Activated naive CD8-positive, alpha-beta T cell treated with anti-CD3 and anti-CD28 coated beads for 36 hours (primary cell): ENCODE measurements around the gene ASF1B. TPM values are rescaled to one million over a fixed set of nuclear protein-coding genes. Genes with fewer than 3 reads are reported as not detected.

Experiments
- DNase-seq: peaks from one replicate; pipeline ENCODE4 v3.0.0; 2021
- H3K27ac Mint-ChIP-seq: one replicate; pipeline ENCODE4 v1.8.0; 2022; ENCODE audit warnings: mild to moderate bottlenecking, moderate library complexity, mixed read lengths
- H3K27me3 Mint-ChIP-seq: one replicate; pipeline ENCODE4 v1.8.0; 2022; ENCODE audit warnings: mild to moderate bottlenecking, mixed read lengths
- H3K36me3 Mint-ChIP-seq: one replicate; pipeline ENCODE4 v1.8.0; 2021; ENCODE audit warnings: mild to moderate bottlenecking, mixed read lengths
- H3K4me1 Mint-ChIP-seq: one replicate; pipeline ENCODE4 v1.8.0; 2021; ENCODE audit warnings: mixed read lengths
- H3K4me3 Mint-ChIP-seq: one replicate; pipeline ENCODE4 v1.8.0; 2022; ENCODE audit warnings: mild to moderate bottlenecking, moderate library complexity, mixed read lengths
- H3K9me3 Mint-ChIP-seq: one replicate; pipeline ENCODE4 v1.8.0; 2022; ENCODE audit warnings: mixed read lengths
- total RNA-seq, 2 experiments: library from RNA; stranded (reverse); gene quantifications; one replicate each; pipeline ENCODE4 v1.2.3, GENCODE V29; 2021

ASF1B gene
- total RNA-seq, 2 experiments from 2014 or later, result 77.5 to 78.5 TPM

DNA sequence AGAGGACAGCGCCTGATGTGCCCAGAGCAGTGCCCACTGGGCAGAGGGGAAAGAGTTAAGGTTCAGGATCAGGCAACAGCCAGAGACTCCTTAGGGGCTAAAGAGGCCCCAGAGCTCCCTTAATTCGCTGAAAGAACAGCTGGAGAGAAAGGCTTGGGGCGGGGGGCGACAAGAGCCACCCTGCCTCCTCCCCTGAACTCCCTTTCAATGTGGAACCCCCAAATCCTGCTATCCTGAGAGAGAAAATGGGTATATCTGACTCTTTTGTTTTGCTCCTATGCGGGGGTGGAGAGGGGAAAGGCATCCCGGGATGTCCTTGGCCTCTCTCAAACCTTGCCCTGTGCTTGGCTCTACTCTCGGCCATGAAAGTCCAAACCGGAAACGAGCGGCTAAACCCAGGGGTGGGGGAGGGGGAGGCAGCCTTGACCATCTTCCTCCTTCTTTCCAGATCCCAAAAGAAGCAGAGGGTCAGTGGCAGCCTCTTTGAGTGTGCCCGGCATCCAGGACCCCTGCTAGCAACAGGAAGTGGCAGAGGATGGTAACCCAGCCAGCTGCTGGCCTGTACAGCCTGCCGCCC lies 23.5 kb downstream of the ASF1B start:
- Mint-ChIP-seq H3K4me3 (no peak overlapping the region), H3K27ac (no peak overlapping the region), H3K27me3 (no peaks in the 10 kb centered on the region), H3K9me3 (no peaks in the 10 kb centered on the region), H3K4me1 (peaks cover 36% of the 10 kb centered on the region), H3K36me3 (peaks cover under 1% of the 10 kb centered on the region)
- no peak for DNase-seq

DNA sequence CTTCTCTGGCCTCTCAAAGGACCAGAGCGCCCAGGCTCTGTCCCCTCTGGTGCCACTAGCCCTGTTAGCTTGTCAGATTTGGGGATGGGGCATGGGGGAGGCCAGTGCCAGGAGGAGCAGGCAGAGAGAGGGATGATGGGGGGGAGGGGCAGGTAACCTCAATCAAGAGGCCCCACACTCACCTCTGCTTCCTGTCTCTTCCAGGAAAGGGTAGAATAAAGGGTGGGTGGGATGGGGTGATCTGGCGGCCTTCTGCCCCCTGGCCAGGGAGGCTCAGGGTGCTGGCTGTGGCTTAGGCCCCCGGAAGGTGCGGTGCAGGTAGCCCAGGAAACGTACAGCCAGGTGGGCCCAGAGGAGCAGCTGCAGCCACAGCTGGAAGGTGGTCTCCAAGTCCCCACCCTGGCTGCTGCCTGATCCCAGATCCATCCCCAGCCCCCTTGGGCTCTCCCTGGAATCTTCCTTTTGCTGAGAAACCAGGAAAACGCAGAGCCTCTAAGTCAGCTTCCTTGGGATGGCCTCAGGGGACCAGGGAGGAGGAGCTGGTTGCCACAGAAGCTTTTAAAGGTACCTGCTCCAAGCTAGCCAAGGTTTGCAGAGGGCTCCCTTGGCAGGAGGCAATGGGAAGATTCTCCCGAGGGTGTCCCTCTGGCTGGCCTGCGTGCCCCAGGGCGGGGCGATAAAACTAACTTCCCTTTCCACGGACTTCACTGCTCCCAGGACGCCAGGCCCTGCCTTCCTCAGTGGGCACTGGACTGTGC lies 24.2 kb downstream of the ASF1B start:
- H3K27me3 Mint-ChIP-seq, result no peaks in the 10 kb centered on the region
- no peak overlapping the region for H3K27ac Mint-ChIP-seq
- peaks cover 1% of the 10 kb centered on the region for H3K36me3 Mint-ChIP-seq
- no peak for DNase-seq
- no peak overlapping the region for H3K4me3 Mint-ChIP-seq
- no peaks in the 10 kb centered on the region for H3K9me3 Mint-ChIP-seq
- peaks cover 36% of the 10 kb centered on the region for H3K4me1 Mint-ChIP-seq

DNA sequence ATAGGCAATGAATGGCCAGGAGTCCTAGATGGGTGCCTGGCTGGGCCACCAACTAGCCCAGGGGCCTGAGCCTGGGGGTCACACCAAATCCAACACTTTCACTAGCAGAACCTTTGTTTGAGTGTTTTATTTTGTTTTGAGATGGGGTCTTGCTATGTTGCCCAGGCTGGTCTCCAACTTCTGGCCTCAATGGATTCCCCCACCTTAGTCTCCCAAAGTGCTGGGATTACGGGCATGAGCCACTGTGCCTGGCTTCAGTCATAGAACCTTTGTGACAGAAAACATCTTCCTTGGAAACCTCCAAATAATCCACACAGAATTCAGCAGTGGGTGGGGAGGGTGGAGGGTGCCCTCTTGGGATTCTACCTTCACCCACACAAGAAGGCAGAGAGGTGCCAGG lies 24.9 kb downstream of the ASF1B start:
- Mint-ChIP-seq H3K4me3 (no peak overlapping the region), H3K4me1 (peaks cover 30% of the 10 kb centered on the region), H3K36me3 (peaks cover 1% of the 10 kb centered on the region), H3K27me3 (no peaks in the 10 kb centered on the region), H3K27ac (no peak overlapping the region), H3K9me3 (no peaks in the 10 kb centered on the region)
- DNase-seq, result no peak

DNA sequence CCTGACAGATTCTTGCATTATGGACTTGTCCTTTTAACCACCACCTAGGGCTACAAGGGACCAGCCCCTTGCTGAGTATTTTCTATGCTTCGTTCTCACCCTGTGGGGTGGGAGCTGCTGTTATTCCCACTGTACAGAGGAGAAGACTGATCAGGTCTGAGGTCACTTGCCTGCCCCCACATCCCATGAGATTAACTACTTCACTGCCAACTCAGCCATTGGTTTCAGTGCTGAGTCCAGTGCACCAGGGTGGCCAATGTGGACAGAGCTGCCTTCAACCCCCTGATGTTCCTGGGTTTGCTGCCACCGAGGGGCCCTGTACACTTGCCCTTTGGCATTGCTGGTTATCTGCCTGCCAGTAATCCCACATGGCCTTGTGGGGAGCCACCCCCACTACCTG lies 25.7 kb downstream of the ASF1B start:
- Mint-ChIP-seq H3K4me1 (peaks cover 23% of the 10 kb centered on the region), H3K36me3 (peaks cover 1% of the 10 kb centered on the region), H3K9me3 (no peaks in the 10 kb centered on the region), H3K4me3 (no peak overlapping the region), H3K27ac (no peak overlapping the region), H3K27me3 (no peaks in the 10 kb centered on the region)
- DNase-seq, result no peak

DNA sequence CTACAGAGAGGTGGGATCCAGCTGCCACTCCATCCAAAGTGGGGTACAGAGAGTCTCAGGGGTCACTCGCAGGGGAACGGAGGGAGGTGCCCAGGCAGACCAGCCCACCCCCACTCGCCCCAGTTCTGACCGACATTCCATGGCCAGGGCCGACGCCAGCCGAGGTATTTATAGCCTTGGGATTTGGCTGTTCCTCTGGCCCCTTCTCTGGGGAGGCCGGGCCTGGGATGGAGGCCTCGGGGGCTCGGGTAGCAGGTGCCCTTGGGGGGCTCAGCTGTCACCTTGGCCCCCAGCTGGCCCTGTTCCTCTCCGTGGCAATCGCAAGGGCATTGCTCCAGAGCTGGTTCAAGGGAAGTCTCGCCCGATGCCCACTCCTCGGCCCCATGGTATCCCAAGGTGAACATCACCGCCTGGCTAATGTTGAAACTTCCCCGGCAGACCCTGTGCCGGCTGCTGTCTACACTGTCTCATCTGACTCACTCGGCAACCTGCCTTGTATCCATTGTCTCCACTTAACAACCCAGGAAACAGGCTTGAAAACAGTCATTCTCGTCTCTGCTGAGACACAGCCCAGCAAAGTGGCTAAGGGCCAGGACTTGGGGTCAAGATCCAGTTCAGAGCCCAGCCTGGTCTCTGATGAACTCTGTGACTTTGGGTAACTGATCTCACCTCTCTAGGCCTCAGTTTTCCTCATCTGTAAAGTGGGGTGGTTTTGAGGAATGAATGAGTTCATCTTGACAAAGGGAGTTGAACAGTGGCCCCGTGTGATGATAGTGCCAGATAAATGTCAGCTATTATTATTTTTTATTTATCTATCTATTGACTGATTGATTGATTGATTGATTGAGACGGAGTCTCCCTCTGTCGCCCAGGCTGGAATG lies 28.6 kb downstream of the ASF1B start:
- Mint-ChIP-seq H3K36me3 (peaks cover 4% of the 10 kb centered on the region), H3K27me3 (no peaks in the 10 kb centered on the region), H3K9me3 (no peaks in the 10 kb centered on the region), H3K4me3 (no peak overlapping the region), H3K4me1 (peaks cover 12% of the 10 kb centered on the region), H3K27ac (no peak overlapping the region)
- no peak for DNase-seq

DNA sequence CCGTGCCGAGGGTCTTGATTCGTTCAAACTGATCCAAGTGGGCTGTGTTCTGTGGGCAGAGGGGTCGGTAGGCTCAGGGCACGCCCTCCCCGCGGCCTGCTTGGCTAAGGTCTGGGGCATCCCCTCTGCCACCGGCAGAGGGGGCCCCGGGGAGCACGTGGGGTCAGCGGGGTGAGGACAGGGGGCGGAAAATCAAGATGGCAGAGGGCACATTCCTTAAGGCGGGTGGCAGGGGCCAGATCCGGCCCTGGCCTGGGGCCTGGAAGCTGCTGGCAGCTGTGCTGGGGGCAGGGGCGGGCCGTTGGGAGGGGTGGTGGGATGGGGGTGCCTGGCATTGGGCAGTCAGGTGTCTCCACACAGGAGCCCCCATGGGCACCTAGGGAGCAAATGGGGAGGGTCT lies 29.5 kb downstream of the ASF1B start:
- Mint-ChIP-seq H3K27me3 (no peaks in the 10 kb centered on the region), H3K4me3 (no peak overlapping the region), H3K36me3 (peaks cover 4% of the 10 kb centered on the region), H3K27ac (no peak overlapping the region), H3K4me1 (peaks cover 5% of the 10 kb centered on the region), H3K9me3 (no peaks in the 10 kb centered on the region)
- no peak for DNase-seq

DNA sequence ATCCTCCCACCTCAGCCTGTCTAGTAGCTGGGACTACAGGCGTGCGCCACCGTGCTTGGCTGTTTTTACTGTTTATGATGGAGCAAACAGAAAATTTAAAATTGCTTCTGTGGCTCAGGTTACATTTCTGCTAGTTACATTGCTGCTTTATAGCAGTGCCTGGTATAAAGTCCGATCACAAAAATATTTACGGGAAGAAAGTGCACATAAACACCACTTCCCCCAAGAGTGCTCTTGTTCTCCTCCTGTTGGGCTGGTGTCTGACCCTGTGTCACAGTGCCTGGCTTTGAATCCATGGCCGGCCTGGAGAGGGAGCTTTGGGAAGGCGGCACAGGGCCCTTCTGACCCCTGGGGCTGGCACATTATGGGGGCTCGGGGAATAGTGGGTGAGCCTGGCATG lies 30.7 kb downstream of the ASF1B start:
- Mint-ChIP-seq H3K27me3 (no peaks in the 10 kb centered on the region), H3K4me1 (peaks cover 1% of the 10 kb centered on the region), H3K27ac (no peak overlapping the region), H3K36me3 (peaks cover 5% of the 10 kb centered on the region), H3K4me3 (no peak overlapping the region), H3K9me3 (no peaks in the 10 kb centered on the region)
- no peak for DNase-seq

DNA sequence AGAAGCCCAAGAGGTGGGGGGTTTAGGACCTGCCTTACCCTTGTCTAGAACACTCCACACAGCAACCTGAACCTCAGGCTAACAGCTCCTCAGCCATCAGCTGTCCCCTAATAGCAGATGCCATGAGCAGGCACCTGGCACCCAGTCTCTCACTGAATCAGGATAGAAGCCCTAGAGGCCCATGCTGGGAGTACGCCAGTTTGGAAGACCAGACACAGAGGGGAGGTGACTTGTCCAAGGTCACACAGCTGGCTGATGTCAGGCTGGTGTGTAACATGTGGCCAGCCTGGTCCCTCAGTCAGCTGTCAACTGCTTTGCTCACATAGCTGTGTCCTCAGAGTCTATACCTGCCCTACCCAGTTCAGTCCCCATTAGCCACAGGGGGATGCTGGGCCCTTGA lies 33.1 kb downstream of the ASF1B start:
- Mint-ChIP-seq H3K27ac (no peak overlapping the region), H3K4me1 (peaks cover 1% of the 10 kb centered on the region), H3K9me3 (no peaks in the 10 kb centered on the region), H3K27me3 (no peaks in the 10 kb centered on the region), H3K36me3 (peaks cover 6% of the 10 kb centered on the region), H3K4me3 (no peak overlapping the region)
- no peak for DNase-seq

DNA sequence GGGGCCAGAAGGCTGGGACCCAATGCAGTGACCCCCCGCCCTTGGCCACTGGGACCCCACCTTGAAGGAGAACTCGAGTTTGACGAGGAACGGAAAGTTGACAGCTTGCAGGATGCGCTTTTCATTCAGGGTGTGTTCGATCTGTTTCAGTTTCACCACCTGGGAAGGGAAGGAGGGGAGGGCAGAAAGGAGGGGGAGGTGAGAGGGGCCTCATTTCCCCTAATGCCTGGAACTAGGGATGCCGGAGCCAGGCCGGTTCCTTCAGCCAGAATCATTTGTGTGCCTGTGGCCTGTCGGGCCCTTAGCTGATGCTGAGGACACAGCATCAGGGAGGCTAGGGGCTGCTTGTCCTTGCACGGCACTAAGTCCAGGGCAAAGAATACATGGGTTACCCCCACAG lies 33.6 kb downstream of the ASF1B start:
- H3K4me1 Mint-ChIP-seq, result no peaks in the 10 kb centered on the region
- no peak overlapping the region for H3K27ac Mint-ChIP-seq
- DNase-seq, result no peak
- H3K4me3 Mint-ChIP-seq, result no peak overlapping the region
- H3K27me3 Mint-ChIP-seq, result no peaks in the 10 kb centered on the region
- peaks cover 4% of the 10 kb centered on the region for H3K36me3 Mint-ChIP-seq
- no peaks in the 10 kb centered on the region for H3K9me3 Mint-ChIP-seq

DNA sequence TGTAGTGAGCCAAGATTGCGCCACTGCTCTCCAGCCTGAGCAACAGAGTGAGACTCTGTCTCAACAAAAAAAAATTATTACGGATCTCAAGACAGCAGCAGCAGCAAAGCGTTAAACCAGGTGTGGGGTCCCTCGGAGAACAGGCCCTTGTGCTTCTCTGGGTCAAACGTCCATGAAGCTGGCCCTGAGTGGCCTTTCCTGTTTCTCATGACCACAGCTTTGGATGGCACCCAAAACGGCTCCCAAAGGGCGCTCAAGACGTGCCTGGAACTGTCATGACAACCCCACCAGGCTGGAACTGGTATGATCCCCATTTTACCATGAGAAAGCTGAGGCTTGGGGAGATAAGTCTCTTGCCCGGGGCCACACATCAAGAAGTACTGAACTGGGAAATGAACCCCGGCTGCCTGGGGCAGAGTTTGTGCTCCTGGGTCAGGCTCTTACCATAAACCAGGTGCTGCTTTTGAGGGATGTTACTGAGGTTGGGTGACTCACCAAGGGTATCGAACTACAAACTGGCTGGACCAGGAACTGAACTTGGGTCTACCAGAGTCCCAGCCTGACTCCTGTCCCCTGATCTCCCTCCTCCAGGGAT lies 34.2 kb downstream of the ASF1B start:
- Mint-ChIP-seq H3K9me3 (no peaks in the 10 kb centered on the region), H3K4me1 (no peaks in the 10 kb centered on the region), H3K4me3 (no peak overlapping the region), H3K36me3 (peaks cover 4% of the 10 kb centered on the region), H3K27ac (no peak overlapping the region), H3K27me3 (no peaks in the 10 kb centered on the region)
- DNase-seq, result no peak

DNA sequence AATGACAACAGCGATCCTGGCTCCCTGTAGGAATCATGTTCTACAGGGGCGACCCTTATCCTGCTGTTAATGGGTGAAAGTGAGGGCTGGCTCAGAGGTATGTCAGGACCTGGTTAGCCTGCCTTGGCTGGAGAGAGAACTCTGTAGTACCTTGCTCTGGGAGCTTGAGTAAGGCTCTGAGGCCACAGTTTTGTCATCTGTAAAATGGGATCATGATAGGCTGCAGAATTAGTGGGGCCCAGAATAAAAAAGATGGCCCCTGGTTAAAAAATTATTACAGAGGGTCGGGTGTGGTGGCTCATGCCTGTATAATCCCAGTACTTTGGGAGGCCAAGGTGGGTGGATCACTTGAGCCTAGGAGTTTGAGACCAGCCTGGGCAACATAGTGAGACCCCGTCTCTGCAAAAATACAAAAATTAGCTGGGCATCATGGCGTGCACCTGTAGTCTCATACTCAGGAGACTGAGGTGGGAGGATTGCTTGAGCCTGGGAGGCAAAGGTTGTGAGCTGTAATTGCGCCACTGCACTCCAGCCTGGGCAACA lies 35.3 kb downstream of the ASF1B start:
- H3K4me1 Mint-ChIP-seq, result no peaks in the 10 kb centered on the region
- peaks cover 4% of the 10 kb centered on the region for H3K36me3 Mint-ChIP-seq
- no peaks in the 10 kb centered on the region for H3K9me3 Mint-ChIP-seq
- H3K27me3 Mint-ChIP-seq, result no peaks in the 10 kb centered on the region
- no peak overlapping the region for H3K27ac Mint-ChIP-seq
- no peak overlapping the region for H3K4me3 Mint-ChIP-seq
- no peak for DNase-seq

DNA sequence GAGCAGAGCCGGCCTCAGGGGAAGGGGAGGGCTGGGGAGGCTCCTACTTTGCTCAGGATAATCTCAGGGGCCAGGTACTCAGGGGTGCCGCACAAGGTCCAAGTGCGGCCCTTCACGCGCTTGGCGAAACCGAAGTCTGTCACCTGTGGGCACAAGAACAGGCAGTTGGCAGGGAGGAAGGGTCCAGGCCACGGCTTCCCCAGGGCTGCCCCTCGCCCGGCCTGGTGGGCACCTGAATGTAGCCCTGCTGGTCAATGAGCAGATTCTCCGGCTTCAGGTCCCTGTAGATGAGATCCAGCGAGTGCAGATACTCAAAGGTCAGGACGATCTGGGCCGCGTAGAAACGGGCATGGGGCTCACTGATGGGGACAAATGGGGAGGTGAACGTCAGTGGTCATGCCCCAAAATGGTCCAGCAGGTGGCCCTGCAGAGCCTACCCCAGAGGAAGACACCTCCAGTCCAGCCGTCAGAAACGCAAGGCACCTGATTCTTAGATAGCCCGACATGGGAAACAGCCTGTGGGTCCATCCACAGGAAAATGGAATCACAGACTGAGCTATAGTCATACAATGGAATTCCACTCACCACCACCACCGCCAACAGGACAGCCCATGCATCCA lies 38.7 kb downstream of the ASF1B start:
- DNase-seq, result no peak
- H3K27me3 Mint-ChIP-seq, result no peaks in the 10 kb centered on the region
- H3K36me3 Mint-ChIP-seq, result peaks cover 14% of the 10 kb centered on the region
- peaks cover 8% of the 10 kb centered on the region for H3K9me3 Mint-ChIP-seq
- H3K4me3 Mint-ChIP-seq, result no peak overlapping the region
- H3K4me1 Mint-ChIP-seq, result no peaks in the 10 kb centered on the region
- H3K27ac Mint-ChIP-seq, result no peak overlapping the region

DNA sequence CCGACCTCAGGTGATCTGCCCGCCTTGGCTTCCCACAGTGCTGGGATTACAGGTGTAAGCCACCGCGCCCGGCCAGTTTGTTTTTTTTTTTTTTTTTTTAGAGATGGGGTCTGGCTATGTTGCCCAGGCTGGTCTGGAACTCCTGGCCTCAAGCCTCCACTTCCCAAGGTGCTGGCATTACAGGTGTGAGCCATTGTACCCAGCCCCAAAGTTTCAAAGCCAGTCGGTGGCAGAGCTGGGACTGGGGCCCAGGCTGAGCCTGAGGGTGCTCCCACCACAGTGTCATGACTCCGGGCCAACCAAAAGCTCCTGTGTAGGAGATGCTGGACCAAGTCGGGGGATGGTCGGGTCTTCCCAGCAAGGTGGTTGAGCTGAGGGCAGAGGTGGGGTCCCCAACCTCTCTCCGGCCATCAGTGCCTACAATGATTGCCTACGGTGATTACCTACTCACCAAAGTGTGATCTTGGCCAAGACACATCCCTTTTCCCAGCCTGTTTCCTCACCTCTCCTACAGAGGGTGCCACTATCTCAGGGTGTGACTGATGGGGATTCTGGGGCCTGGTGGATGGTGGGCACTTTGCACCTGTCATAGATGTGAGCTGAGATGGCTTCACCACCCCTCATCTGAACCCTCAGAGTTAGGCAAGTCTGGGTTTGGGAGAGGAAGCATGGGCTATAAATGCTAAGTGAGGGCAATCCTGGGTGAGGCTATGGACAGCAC lies 40.0 kb downstream of the ASF1B start:
- Mint-ChIP-seq H3K9me3 (peaks cover 11% of the 10 kb centered on the region), H3K4me3 (no peak overlapping the region), H3K27ac (no peak overlapping the region), H3K27me3 (no peaks in the 10 kb centered on the region), H3K4me1 (peaks cover 8% of the 10 kb centered on the region), H3K36me3 (peaks cover 21% of the 10 kb centered on the region)
- DNase-seq, result no peak

DNA sequence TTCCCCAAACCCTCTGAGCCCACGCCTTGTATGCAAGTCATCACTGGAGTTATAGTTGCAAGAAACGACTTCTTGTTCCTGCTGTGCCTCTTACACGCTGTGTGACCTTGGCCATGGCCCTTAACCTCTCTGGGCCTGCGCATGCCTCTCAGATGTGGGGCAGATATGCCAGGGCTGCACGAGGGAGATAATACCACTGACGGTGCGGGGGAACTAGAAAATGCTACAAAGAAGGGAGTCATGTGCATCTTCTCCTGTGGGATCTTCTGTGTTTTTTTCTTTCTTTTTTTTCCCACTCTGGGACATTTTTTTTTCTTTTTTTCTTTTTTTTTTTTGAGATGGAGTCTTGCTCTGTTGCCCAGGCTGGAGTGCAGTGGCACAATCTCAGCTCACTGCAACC lies 41.5 kb downstream of the ASF1B start:
- Mint-ChIP-seq H3K36me3 (peaks cover 19% of the 10 kb centered on the region), H3K9me3 (peaks cover 11% of the 10 kb centered on the region), H3K27me3 (no peaks in the 10 kb centered on the region), H3K4me1 (peaks cover 9% of the 10 kb centered on the region), H3K4me3 (no peak overlapping the region), H3K27ac (no peak overlapping the region)
- no peak for DNase-seq
